Measurements from ENCODE around the gene HSDL2. TPM values are rescaled to one million over a fixed set of nuclear protein-coding genes. Genes with fewer than 3 reads are reported as not detected.

HSDL2 gene
- total RNA-seq, 1 donor from 2014 or later = 20.9 TPM

GRCh38 chr9:112437406-112437805 lies 57.5 kb downstream of the HSDL2 start:
- Mint-ChIP-seq H3K4me3 (no peak overlapping the region), H3K9me3 (no peaks in the 10 kb centered on the region), H3K4me1 (no peaks in the 10 kb centered on the region), H3K36me3 (ENCODE audit: low read depth) (peaks cover 6% of the 10 kb centered on the region), H3K27ac (ENCODE audit: unreplicated experiment) (no peak overlapping the region), H3K27me3 (ENCODE audit: low read depth) (no peaks in the 10 kb centered on the region)
- TF ChIP-seq CTCF (conservative IDR thresholded peaks at IDR 0.05) = no peak
- no peak for DNase-seq (ENCODE audit: low read depth, low spot score)

- TF ChIP-seq CTCF (conservative IDR thresholded peaks at IDR 0.05) = no peak
- H3K27ac Mint-ChIP-seq (ENCODE audit: unreplicated experiment) = no peak overlapping the region
- no peak overlapping the region for H3K4me3 Mint-ChIP-seq
- no peaks in the 10 kb centered on the region for H3K4me1 Mint-ChIP-seq
- no peaks in the 10 kb centered on the region for H3K9me3 Mint-ChIP-seq
- H3K27me3 Mint-ChIP-seq (ENCODE audit: low read depth) = no peaks in the 10 kb centered on the region
- no peak for DNase-seq (ENCODE audit: low read depth, low spot score)
- H3K36me3 Mint-ChIP-seq (ENCODE audit: low read depth) = peaks cover 3% of the 10 kb centered on the region
Observed at GRCh38 chr9:112439171-112439570, 59.3 kb downstream of the HSDL2 start.

- H3K4me1 Mint-ChIP-seq = no peaks in the 10 kb centered on the region
- no peak overlapping the region for H3K4me3 Mint-ChIP-seq
- no peak for TF ChIP-seq CTCF (conservative IDR thresholded peaks at IDR 0.05)
- H3K27me3 Mint-ChIP-seq (ENCODE audit: low read depth) = no peaks in the 10 kb centered on the region
- H3K27ac Mint-ChIP-seq (ENCODE audit: unreplicated experiment) = no peak overlapping the region
- DNase-seq (ENCODE audit: low read depth, low spot score) = no peak
- H3K36me3 Mint-ChIP-seq (ENCODE audit: low read depth) = peaks cover 3% of the 10 kb centered on the region
- no peaks in the 10 kb centered on the region for H3K9me3 Mint-ChIP-seq
Observed at GRCh38 chr9:112439825-112440224, 59.9 kb downstream of the HSDL2 start.

- H3K27ac Mint-ChIP-seq (ENCODE audit: unreplicated experiment) = no peak overlapping the region
- TF ChIP-seq CTCF (conservative IDR thresholded peaks at IDR 0.05) = peak; percentile 56
- peaks cover 3% of the 10 kb centered on the region for H3K36me3 Mint-ChIP-seq (ENCODE audit: low read depth)
- H3K27me3 Mint-ChIP-seq (ENCODE audit: low read depth) = no peaks in the 10 kb centered on the region
- DNase-seq (ENCODE audit: low read depth, low spot score) = no peak
- no peak overlapping the region for H3K4me3 Mint-ChIP-seq
- H3K9me3 Mint-ChIP-seq = no peaks in the 10 kb centered on the region
- H3K4me1 Mint-ChIP-seq = no peaks in the 10 kb centered on the region
Observed at GRCh38 chr9:112443200-112443599, 63.3 kb downstream of the HSDL2 start.

GRCh38 chr9:112443636-112444035 lies 63.7 kb downstream of the HSDL2 start:
- no peaks in the 10 kb centered on the region for H3K4me1 Mint-ChIP-seq
- H3K27me3 Mint-ChIP-seq (ENCODE audit: low read depth) = no peaks in the 10 kb centered on the region
- H3K36me3 Mint-ChIP-seq (ENCODE audit: low read depth) = peaks cover 3% of the 10 kb centered on the region
- TF ChIP-seq CTCF (conservative IDR thresholded peaks at IDR 0.05) = no peak
- H3K4me3 Mint-ChIP-seq = no peak overlapping the region
- H3K27ac Mint-ChIP-seq (ENCODE audit: unreplicated experiment) = no peak overlapping the region
- H3K9me3 Mint-ChIP-seq = no peaks in the 10 kb centered on the region
- no peak for DNase-seq (ENCODE audit: low read depth, low spot score)

- DNase-seq (ENCODE audit: low read depth, low spot score) = no peak
- peaks cover 3% of the 10 kb centered on the region for H3K36me3 Mint-ChIP-seq (ENCODE audit: low read depth)
- no peak overlapping the region for H3K4me3 Mint-ChIP-seq
- H3K27ac Mint-ChIP-seq (ENCODE audit: unreplicated experiment) = no peak overlapping the region
- no peaks in the 10 kb centered on the region for H3K9me3 Mint-ChIP-seq
- no peaks in the 10 kb centered on the region for H3K27me3 Mint-ChIP-seq (ENCODE audit: low read depth)
- H3K4me1 Mint-ChIP-seq = no peaks in the 10 kb centered on the region
- no peak for TF ChIP-seq CTCF (conservative IDR thresholded peaks at IDR 0.05)
Observed at GRCh38 chr9:112445196-112445595, 65.3 kb downstream of the HSDL2 start.

Measured in neural crest cell (in vitro differentiated cells).